ENCODE results near the gene CST7. TPM values are rescaled to one million over a fixed set of nuclear protein-coding genes. Genes with fewer than 3 reads are reported as not detected.

Gene CST7
- total RNA-seq, 1 experiment from 2014 or later = not detected

DNA sequence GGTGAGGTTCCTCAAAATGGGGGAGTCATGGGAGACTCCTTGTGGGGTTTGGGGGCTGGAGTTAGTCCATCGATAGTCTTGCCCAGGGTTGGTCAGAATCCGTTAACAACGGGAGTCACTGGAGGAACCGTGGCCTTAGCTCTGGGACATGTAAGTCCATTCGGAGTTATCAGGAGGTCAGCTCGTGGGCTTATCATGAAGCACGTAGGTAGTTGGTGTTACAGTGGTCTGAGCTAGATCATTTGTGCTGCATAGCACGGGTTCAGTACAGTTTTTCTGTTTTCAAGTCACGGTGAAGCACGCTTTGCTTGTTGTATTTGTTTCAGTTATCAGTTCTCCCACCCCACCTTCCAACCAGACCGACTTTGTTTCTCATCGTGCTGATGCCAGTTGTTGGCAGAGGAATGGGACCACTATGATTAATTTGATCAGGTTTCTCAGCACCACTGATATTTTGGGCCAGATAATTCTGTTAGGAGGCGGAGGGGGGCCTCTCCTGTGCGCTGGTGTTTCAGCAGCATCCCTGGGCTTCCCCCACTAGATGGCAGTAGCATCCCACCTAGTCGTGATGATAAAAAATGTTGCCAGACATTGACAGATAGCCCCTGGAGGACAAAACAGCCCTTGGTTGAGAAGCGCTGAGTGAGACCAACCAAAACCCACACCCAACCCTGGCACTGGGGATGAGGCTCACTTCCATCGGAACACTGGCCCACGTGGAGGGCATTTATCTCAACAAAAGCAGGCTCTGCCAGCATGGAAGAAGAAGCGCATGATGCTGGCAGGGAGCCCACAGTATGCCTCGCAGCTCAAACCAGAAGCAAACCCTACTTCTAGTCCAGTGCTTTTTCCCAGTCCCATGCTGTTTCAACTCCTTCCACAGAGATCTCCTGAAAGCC lies 45.6 kb downstream of the CST7 start:
- no peaks in the 10 kb centered on the region for H3K27me3 ChIP-seq (ENCODE audit: low read length)
- POLR2A ChIA-PET (ENCODE audit: unreplicated experiment) = no interaction called here
- intact Hi-C loops (cut with micrococcal nuclease) = loop anchor here (1.0 to 10.0 kb wide), 6 partner anchors 62 to 405 kb away; partner anchors contain the start of gene ENTPD6
- TF ChIP-seq EZH2 (IDR thresholded peaks at IDR 0.05; ENCODE audit: low read length, unreplicated experiment) = no peak
- no peak for TF ChIP-seq EZH2phosphoT487 (IDR thresholded peaks at IDR 0.05; ENCODE audit: borderline replicate concordance, low read length)
- TF ChIP-seq, protein P1, sequence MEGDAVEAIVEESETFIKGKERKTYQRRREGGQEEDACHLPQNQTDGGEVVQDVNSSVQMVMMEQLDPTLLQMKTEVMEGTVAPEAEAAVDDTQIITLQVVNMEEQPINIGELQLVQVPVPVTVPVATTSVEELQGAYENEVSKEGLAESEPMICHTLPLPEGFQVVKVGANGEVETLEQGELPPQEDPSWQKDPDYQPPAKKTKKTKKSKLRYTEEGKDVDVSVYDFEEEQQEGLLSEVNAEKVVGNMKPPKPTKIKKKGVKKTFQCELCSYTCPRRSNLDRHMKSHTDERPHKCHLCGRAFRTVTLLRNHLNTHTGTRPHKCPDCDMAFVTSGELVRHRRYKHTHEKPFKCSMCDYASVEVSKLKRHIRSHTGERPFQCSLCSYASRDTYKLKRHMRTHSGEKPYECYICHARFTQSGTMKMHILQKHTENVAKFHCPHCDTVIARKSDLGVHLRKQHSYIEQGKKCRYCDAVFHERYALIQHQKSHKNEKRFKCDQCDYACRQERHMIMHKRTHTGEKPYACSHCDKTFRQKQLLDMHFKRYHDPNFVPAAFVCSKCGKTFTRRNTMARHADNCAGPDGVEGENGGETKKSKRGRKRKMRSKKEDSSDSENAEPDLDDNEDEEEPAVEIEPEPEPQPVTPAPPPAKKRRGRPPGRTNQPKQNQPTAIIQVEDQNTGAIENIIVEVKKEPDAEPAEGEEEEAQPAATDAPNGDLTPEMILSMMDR (conservative IDR thresholded peaks at IDR 0.05; ENCODE audit: low read depth, low read length) = peak; percentile 98
- no peaks in the 10 kb centered on the region for H3K9me2 ChIP-seq (replicated peaks; ENCODE audit: low read length)
- peak overlapping the region; percentile 20; the same call in 1 of the 2 replicates for H2AFZ ChIP-seq (ENCODE audit: low read length)
- no peaks in the 10 kb centered on the region for H3K36me3 ChIP-seq (ENCODE audit: low read depth, low read length)
- DNase-seq (peak; percentile 93), ATAC-seq (peak; percentile 22)
- CTCF ChIA-PET = interaction anchor here (0.7 to 2.1 kb wide), 5 partner anchors 64 to 253 kb away, joined by 3 to 7 read pairs (median 5); partner anchors contain the start of gene PYGB
- no TSS peak for BruUV-seq (replicated peaks)
- H3F3A ChIP-seq (ENCODE audit: low read length, unreplicated experiment) = no peaks in the 10 kb centered on the region
- H3K27ac ChIP-seq (ENCODE audit: low read length) = no peak overlapping the region
- H3K9ac ChIP-seq (ENCODE audit: low read length) = no peak overlapping the region
- no peaks in the 10 kb centered on the region for H3K9me3 ChIP-seq (ENCODE audit: low read length)
- peaks cover 52% of the 10 kb centered on the region for H3K4me1 ChIP-seq (ENCODE audit: insufficient read depth, low read length)
- H3K4me3 ChIP-seq (ENCODE audit: low read length) = no peak overlapping the region; the same call in 1 of the 2 replicates
- no peaks in the 10 kb centered on the region for H4K20me1 ChIP-seq (ENCODE audit: low read length)
- H3K79me2 ChIP-seq (ENCODE audit: low read length) = peaks cover 27% of the 10 kb centered on the region
- H3K4me2 ChIP-seq (ENCODE audit: low read length) = peak overlapping the region; percentile 63

DNA sequence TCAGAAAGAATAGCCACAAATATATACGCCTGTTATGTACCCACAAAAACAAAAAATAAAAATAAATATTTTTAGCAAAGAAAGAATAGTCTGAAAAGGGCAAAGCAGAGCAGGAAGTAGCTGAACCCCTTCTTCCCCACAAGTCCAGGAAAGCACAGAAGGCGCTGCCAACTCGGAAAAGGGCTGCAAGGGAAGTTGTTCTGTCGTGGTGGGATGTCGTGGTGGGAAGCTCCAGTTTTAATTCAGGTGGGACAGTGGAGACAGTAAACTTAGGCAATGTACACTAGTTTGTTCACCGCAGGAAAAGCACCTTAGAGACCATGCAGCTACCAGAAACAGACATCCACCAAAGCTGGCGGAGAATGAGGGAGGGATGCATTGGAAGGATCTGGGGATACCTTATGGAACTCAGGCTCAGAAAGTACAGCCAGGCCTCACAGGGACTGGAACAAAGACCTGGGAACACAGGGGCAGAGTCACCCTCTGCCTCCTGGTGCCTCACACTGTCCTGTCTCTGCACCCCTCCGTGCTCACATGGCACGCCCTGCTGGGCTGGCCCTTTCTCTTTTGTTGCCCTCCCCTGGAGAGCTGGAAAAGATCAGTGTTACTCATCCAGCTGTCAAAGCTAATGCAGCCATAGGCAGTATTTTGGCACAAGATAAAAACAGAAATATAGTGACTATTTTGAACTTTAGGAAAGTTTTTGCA lies 46.8 kb downstream of the CST7 start:
- no peak overlapping the region for H3K27ac ChIP-seq (ENCODE audit: low read length)
- peaks cover 56% of the 10 kb centered on the region for H3K4me1 ChIP-seq (ENCODE audit: insufficient read depth, low read length)
- ChIA-PET POLR2A (ENCODE audit: unreplicated experiment) (interaction anchor here (0.6 kb wide), 1 partner anchor 255 kb away, joined by 3 read pairs; no protein-coding TSS in a partner anchor), CTCF (interaction anchor here (0.5 to 2.1 kb wide), 4 partner anchors 63 to 253 kb away, joined by 3 to 7 read pairs (median 4); no protein-coding TSS in a partner anchor)
- H3K9me3 ChIP-seq (ENCODE audit: low read length) = no peaks in the 10 kb centered on the region
- no peak overlapping the region for H3K4me3 ChIP-seq (ENCODE audit: low read length)
- ATAC-seq (no peak), DNase-seq (peak; percentile 45)
- H3K9me2 ChIP-seq (replicated peaks; ENCODE audit: low read length) = no peaks in the 10 kb centered on the region
- no TSS peak for BruUV-seq (replicated peaks)
- H2AFZ ChIP-seq (ENCODE audit: low read length) = no peak overlapping the region
- no peaks in the 10 kb centered on the region for H3K27me3 ChIP-seq (ENCODE audit: low read length)
- intact Hi-C loops (cut with micrococcal nuclease) = loop anchor here (1.0 to 10.0 kb wide), 3 partner anchors 69 to 403 kb away; no protein-coding TSS in a partner anchor
- H3K36me3 ChIP-seq (ENCODE audit: low read depth, low read length) = no peaks in the 10 kb centered on the region
- peaks cover 15% of the 10 kb centered on the region for H3K79me2 ChIP-seq (ENCODE audit: low read length)
- no peak overlapping the region for H3K9ac ChIP-seq (ENCODE audit: low read length)
- no peak overlapping the region for H3K4me2 ChIP-seq (ENCODE audit: low read length)
- no peaks in the 10 kb centered on the region for H3F3A ChIP-seq (ENCODE audit: low read length, unreplicated experiment)
- TF ChIP-seq, protein P1 (conservative IDR thresholded peaks at IDR 0.05; ENCODE audit: low read depth, low read length) = no peak
- no peaks in the 10 kb centered on the region for H4K20me1 ChIP-seq (ENCODE audit: low read length)
